ENCODE measurements around the gene SGMS2.

Gene SGMS2

DNA sequence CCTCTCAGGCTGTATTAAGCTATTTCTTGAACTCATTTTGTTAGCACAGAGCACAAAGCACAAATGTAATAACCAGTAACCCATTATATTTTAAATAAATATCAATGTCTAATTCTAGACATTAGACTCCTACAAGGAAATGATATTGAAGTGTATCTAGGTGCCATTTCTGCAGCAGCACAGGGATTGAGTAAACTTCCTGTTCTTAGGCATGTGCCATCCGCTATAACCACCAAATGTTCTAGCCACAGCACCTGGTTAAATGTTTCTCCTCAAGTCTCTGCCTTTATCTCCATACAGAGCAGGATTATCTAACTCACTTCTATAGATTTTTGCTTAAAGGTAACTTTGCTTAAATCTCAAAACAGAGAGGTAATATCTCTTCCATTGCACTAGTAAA lies 51.4 kb downstream of the SGMS2 start:
- TF ChIP-seq, protein P1, sequence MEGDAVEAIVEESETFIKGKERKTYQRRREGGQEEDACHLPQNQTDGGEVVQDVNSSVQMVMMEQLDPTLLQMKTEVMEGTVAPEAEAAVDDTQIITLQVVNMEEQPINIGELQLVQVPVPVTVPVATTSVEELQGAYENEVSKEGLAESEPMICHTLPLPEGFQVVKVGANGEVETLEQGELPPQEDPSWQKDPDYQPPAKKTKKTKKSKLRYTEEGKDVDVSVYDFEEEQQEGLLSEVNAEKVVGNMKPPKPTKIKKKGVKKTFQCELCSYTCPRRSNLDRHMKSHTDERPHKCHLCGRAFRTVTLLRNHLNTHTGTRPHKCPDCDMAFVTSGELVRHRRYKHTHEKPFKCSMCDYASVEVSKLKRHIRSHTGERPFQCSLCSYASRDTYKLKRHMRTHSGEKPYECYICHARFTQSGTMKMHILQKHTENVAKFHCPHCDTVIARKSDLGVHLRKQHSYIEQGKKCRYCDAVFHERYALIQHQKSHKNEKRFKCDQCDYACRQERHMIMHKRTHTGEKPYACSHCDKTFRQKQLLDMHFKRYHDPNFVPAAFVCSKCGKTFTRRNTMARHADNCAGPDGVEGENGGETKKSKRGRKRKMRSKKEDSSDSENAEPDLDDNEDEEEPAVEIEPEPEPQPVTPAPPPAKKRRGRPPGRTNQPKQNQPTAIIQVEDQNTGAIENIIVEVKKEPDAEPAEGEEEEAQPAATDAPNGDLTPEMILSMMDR (IDR thresholded peaks at IDR 0.05; ENCODE audit: low read depth, low read length, missing control alignments): no peak
- DNase-seq (ENCODE audit: low read depth): no peak

DNA sequence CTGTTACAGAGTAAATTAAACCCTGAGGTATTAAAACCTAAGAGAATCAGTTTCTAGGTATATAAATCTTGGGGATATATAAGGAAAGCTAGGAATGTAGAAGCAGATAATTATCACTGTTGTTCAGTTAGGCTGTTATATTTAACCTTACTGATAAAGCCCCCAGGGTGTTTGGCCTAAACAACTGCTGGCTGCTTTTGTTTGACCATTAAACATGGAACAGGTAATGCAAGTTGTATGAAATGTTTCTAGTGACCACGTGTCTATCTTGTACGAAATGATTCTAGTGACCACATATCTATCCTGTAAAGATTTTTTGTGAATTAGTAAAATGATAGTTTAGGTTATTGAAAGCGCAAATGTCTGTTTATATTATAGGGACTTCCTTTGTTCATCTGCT lies 52.6 kb downstream of the SGMS2 start:
- no peak overlapping the region for H3K4me3 ChIP-seq (ENCODE audit: low read depth, low read length)
- no peak for DNase-seq (ENCODE audit: low read depth)
- TF ChIP-seq, protein P1 (IDR thresholded peaks at IDR 0.05; ENCODE audit: low read depth, low read length, missing control alignments): no peak

More for the DNA sequence above, 51.4 kb downstream of the SGMS2 start:
- H3K4me3 ChIP-seq (ENCODE audit: low read depth, low read length): no peak overlapping the region

DNA sequence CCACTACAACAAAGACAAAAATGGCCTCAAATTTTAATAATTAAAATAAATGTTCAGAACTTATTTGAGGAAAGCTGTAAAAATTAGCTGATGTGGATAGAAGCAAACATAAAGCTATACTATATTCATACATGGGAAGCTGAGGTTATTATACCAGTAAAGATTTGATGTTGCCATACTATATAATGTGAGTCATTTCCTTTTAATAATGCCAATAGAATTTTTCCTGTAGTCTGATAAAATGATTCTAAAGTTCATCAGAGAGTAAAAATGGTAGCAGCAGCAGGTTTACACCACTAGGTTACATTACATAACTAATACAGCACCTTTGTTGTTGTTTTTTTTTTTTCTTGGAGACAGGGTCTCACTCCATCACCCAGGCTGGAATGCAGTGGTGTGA lies 61.1 kb downstream of the SGMS2 start:
- TF ChIP-seq, protein P1 (IDR thresholded peaks at IDR 0.05; ENCODE audit: low read depth, low read length, missing control alignments): no peak
- no peak for DNase-seq (ENCODE audit: low read depth)
- H3K4me3 ChIP-seq (ENCODE audit: low read depth, low read length): no peak overlapping the region

DNA sequence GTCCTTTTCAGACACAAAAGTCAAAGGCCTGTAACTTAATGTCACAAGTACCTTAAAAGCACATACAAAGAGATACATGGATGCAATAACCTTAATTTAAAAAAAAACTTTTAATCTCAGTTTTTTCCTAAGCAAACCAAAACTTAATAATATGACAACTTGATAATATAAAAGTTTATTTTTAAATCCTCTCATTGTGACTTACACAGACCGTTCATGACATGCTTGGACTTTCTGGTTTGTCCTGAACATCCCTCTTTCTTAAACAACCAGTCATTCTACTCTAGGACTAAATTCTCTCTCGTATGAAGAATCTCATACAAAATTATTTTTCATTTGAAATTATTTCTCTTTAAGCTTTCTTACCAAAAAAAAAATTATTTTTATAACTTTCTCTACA lies 63.5 kb downstream of the SGMS2 start:
- no peak for DNase-seq (ENCODE audit: low read depth)
- TF ChIP-seq, protein P1 (IDR thresholded peaks at IDR 0.05; ENCODE audit: low read depth, low read length, missing control alignments): no peak
- H3K4me3 ChIP-seq (ENCODE audit: low read depth, low read length): no peak overlapping the region

DNA sequence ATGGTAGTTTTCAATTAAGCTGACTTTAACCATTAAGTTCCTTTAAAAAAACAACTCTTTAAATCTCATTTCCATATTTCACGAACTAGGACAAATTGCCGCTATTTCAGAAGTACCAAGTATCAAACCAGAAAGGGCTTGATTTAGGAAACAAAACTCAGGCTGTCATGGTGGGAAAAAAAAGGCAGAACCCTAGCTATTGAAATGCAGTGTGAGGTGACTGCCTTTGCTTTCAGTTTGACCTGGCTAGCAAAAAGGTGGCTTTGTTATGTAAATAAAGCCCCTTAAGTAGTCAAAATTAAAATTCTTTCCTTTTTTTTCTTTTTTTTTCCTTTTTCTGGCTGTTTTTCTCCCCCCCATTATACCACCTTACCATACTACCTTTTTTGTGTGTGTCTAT lies 66.0 kb downstream of the SGMS2 start:
- TF ChIP-seq, protein P1 (IDR thresholded peaks at IDR 0.05; ENCODE audit: low read depth, low read length, missing control alignments): no peak
- no peak overlapping the region for H3K4me3 ChIP-seq (ENCODE audit: low read depth, low read length)
- no peak for DNase-seq (ENCODE audit: low read depth)

DNA sequence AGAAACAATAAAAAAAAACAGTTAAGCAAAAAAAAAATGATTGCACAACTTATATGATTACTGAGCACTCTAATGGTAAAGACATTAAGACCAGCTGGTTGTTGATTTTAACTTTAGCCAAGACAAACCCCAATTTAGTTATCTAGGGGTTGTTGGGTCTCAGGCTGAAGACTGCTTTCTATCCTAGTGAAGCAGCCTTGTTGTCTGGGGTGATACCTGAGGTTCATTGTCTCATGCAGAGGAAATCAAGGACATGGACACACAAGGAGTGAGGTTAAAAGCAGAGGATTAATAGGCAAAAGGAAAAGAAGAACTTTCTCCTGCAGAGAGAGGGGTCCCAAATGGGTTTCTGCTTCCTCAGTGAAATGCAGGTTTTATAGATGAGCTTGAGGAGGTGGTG lies 66.6 kb downstream of the SGMS2 start:
- no peak for DNase-seq (ENCODE audit: low read depth)
- TF ChIP-seq, protein P1 (IDR thresholded peaks at IDR 0.05; ENCODE audit: low read depth, low read length, missing control alignments): no peak
- no peak overlapping the region for H3K4me3 ChIP-seq (ENCODE audit: low read depth, low read length)
